H9 (cell line): ENCODE results near the gene MARCHF3. TPM values are rescaled to one million over a fixed set of nuclear protein-coding genes. Genes with fewer than 3 reads are reported as not detected.

Experiments used
- DNase-seq: peaks from one replicate; pipeline ENCODE4 v3.0.0-alpha.2; 2017
- H2AFZ ChIP-seq: one replicate; pipeline ENCODE4 v1.6.1; 2013; ENCODE audit warnings: mild to moderate bottlenecking, low read length, control low read depth, moderate library complexity
- H2AK5ac ChIP-seq: 2 replicates; pipeline ENCODE4 v1.6.1; 2013; ENCODE audit warnings: low read length, control low read depth, mixed read lengths; ENCODE audit not compliant: insufficient read length
- H2BK120ac ChIP-seq: one replicate; pipeline ENCODE4 v1.6.1; 2013; ENCODE audit warnings: low read depth, mild to moderate bottlenecking, low read length, control low read depth, inconsistent platforms; ENCODE audit not compliant: poor library complexity, severe bottlenecking
- H2BK12ac ChIP-seq: 2 replicates; pipeline ENCODE4 v1.6.1; 2013; ENCODE audit warnings: low read length, control low read depth, mixed read lengths, low read depth; ENCODE audit not compliant: insufficient read length
- H2BK15ac ChIP-seq: 2 replicates; pipeline ENCODE4 v1.6.1; 2013; ENCODE audit warnings: low read depth, low read length, control low read depth
- H2BK20ac ChIP-seq: one replicate; pipeline ENCODE4 v1.6.1; 2013; ENCODE audit warnings: low read depth, mild to moderate bottlenecking, low read length, control low read depth, inconsistent platforms; ENCODE audit not compliant: poor library complexity, severe bottlenecking
- H2BK5ac ChIP-seq: 2 replicates; pipeline ENCODE4 v1.6.1; 2013; ENCODE audit warnings: low read length, control low read depth, mixed read lengths; ENCODE audit not compliant: insufficient read length
- H3K14ac ChIP-seq: 2 replicates; pipeline ENCODE4 v1.6.1; 2013; ENCODE audit warnings: low read length, control low read depth; ENCODE audit not compliant: insufficient read depth
- H3K18ac ChIP-seq: 2 replicates; pipeline ENCODE4 v1.6.1; 2013; ENCODE audit warnings: low read depth, mild to moderate bottlenecking, mixed read lengths, low read length, control low read depth; ENCODE audit not compliant: insufficient read length
- H3K23ac ChIP-seq: 2 replicates; pipeline ENCODE4 v1.6.1; 2013; ENCODE audit warnings: low read length, control low read depth, mixed read lengths, low read depth; ENCODE audit not compliant: insufficient read length
- H3K23me2 ChIP-seq: 2 replicates; pipeline ENCODE4 v1.6.1; 2013; ENCODE audit warnings: low read depth, mild to moderate bottlenecking, mixed read lengths, low read length, control low read depth; ENCODE audit not compliant: insufficient read length, poor library complexity, severe bottlenecking
- H3K27ac ChIP-seq: 2 replicates; pipeline ENCODE4 v1.5.1; 2013; ENCODE audit warnings: low read length, control low read depth, mixed read lengths, low read depth; ENCODE audit not compliant: insufficient read length
- H3K27me3 ChIP-seq: 2 replicates; pipeline ENCODE4 v1.6.1; 2013; ENCODE audit warnings: low read length, control low read depth, inconsistent platforms; ENCODE audit not compliant: insufficient read depth
- H3K4ac ChIP-seq: 2 replicates; pipeline ENCODE4 v1.6.1; 2013; ENCODE audit warnings: low read depth, mild to moderate bottlenecking, control low read depth, inconsistent platforms, low read length, moderate library complexity
- H3K4me1 ChIP-seq: 2 replicates; pipeline ENCODE4 v1.6.1; 2013; ENCODE audit warnings: low read length, control low read depth, inconsistent platforms; ENCODE audit not compliant: insufficient read depth
- H3K4me2 ChIP-seq: 2 replicates; pipeline ENCODE4 v1.6.1; 2013; ENCODE audit warnings: low read length, control low read depth, mixed read lengths; ENCODE audit not compliant: insufficient read length, insufficient read depth
- H3K56ac ChIP-seq: 2 replicates; pipeline ENCODE4 v1.6.1; 2013; ENCODE audit warnings: low read depth, mild to moderate bottlenecking, mixed read lengths, low read length, control low read depth; ENCODE audit not compliant: insufficient read length
- H3K79me1 ChIP-seq: 2 replicates; pipeline ENCODE4 v1.6.1; 2013; ENCODE audit warnings: low read depth, mild to moderate bottlenecking, moderate library complexity, low read length, control low read depth, inconsistent platforms; ENCODE audit not compliant: insufficient read depth, poor library complexity, severe bottlenecking
- H3K79me2 ChIP-seq: 2 replicates; pipeline ENCODE4 v1.6.1; 2013; ENCODE audit warnings: low read length, control low read depth, inconsistent platforms; ENCODE audit not compliant: insufficient read depth
- H3K9ac ChIP-seq: 2 replicates; pipeline ENCODE4 v1.6.1; 2013; ENCODE audit warnings: low read length, control low read depth, mixed read lengths; ENCODE audit not compliant: insufficient read length; ENCODE audit errors: extremely low read depth
- H3K9me3 ChIP-seq: one replicate; pipeline ENCODE4 v1.6.1; 2013; ENCODE audit warnings: low read depth, low read length, inconsistent platforms; ENCODE audit not compliant: control insufficient read depth
- H3T11ph ChIP-seq: one replicate; pipeline ENCODE4 v1.6.1; 2013; ENCODE audit warnings: mild to moderate bottlenecking, low read length, control low read depth, inconsistent platforms
- H4K20me1 ChIP-seq: one replicate; pipeline ENCODE4 v1.6.1; 2013; ENCODE audit not compliant: control insufficient read depth, insufficient read length, insufficient read depth
- H4K5ac ChIP-seq: 2 replicates; pipeline ENCODE4 v1.6.1; 2013; ENCODE audit warnings: low read depth, mild to moderate bottlenecking, mixed read lengths, low read length, control low read depth; ENCODE audit not compliant: insufficient read length
- H4K8ac ChIP-seq: replicated peaks from 2 replicates; pipeline ENCODE4 v1.6.1; 2013; ENCODE audit warnings: low read length, control low read depth, mixed read lengths, low read depth; ENCODE audit not compliant: insufficient read length
- H4K91ac ChIP-seq: 2 replicates; pipeline ENCODE4 v1.6.1; 2013; ENCODE audit warnings: low read depth, mild to moderate bottlenecking, moderate library complexity, mixed read lengths, low read length, control low read depth; ENCODE audit not compliant: insufficient read length
- H3K27ac Mint-ChIP-seq, 3 experiments: 2 replicates in 2 of 3; 3 replicates in 1 of 3; pipeline ENCODE4 v1.8.0; 2020 to 2021; ENCODE audit warnings: mixed read lengths in 3 of 3, mild to moderate bottlenecking in 1 of 3, moderate library complexity in 1 of 3
- H3K27me3 Mint-ChIP-seq: 2 replicates; pipeline ENCODE4 v1.8.0; 2021; ENCODE audit warnings: low read depth, mild to moderate bottlenecking, moderate library complexity, mixed read lengths
- H3K36me3 Mint-ChIP-seq, 3 experiments: 2 replicates in 2 of 3; 3 replicates in 1 of 3; pipeline ENCODE4 v1.8.0; 2020 to 2021; ENCODE audit warnings: low read depth in 3 of 3, mixed read lengths in 3 of 3; ENCODE audit not compliant: insufficient read depth in 1 of 3
- H3K4me1 Mint-ChIP-seq, 2 experiments: 2 replicates each; pipeline ENCODE4 v1.8.0; 2020; ENCODE audit warnings: mixed read lengths in 2 of 2
- H3K4me3 Mint-ChIP-seq, 2 experiments: 2 replicates in 1 of 2; 3 replicates in 1 of 2; pipeline ENCODE4 v1.8.0; 2020 to 2021; ENCODE audit warnings: mild to moderate bottlenecking in 2 of 2, mixed read lengths in 2 of 2, moderate library complexity in 1 of 2
- H3K9me3 Mint-ChIP-seq, 2 experiments: 2 replicates in 1 of 2; 3 replicates in 1 of 2; pipeline ENCODE4 v1.8.0; 2020; ENCODE audit warnings: mild to moderate bottlenecking in 2 of 2, mixed read lengths in 2 of 2, moderate library complexity in 1 of 2
- WGBS: extraction: QIAGEN DNeasy Blood & Tissue Kit; methylation state at CpG from one replicate; pipeline ENCODE4 v1.1.7; 2013; ENCODE audit warnings: missing lambda C conversion rate, low lambda C conversion rate, mixed read lengths; ENCODE audit not compliant: insufficient read length; ENCODE audit errors: extremely low coverage; 5-methylcytosine and 5-hydroxymethylcytosine counted together
- total RNA-seq: library from RNA; stranded (reverse); gene quantifications from 2 replicates; pipeline ENCODE4 v1.2.1, GENCODE V29; 2021
- TF ChIP-seq, protein P1 (sequence below): fragments of 200-600 bp; sonication (generic); conservative IDR thresholded peaks from 3 replicates; pipeline ENCODE4 v1.8.0; 2021; ENCODE audit warnings: antibody characterized with exemption, mild to moderate bottlenecking

The MARCHF3 gene
- total RNA-seq, 1 experiment from 2014 or later: 17.7 TPM

GRCh38 chr5:126983874-126984266, 46.5 kb downstream of the MARCHF3 start:
- no peak overlapping the region for H3T11ph ChIP-seq
- H3K4me2 ChIP-seq: no peak overlapping the region
- no peak overlapping the region for H3K23ac ChIP-seq
- H3K14ac ChIP-seq: no peak overlapping the region
- Mint-ChIP-seq H3K4me1 (peaks cover 19 to 23% of the 10 kb centered on the region in 2 experiments), H3K4me3 (no peak overlapping the region), H3K36me3 (peaks cover 0 to 8% (median 3%) of the 10 kb centered on the region in 3 experiments; a peak in 2 of 7 replicates), H3K27me3 (no peaks in the 10 kb centered on the region), H3K27ac (no peak overlapping the region), H3K9me3 (peaks cover 0 to 3% of the 10 kb centered on the region in 2 experiments; a peak in 2 of 5 replicates)
- H3K4me1 ChIP-seq: peaks cover 2% of the 10 kb centered on the region; the same call in 1 of the 2 replicates
- no peaks in the 10 kb centered on the region for H3K79me2 ChIP-seq
- H3K23me2 ChIP-seq: no peaks in the 10 kb centered on the region
- H2BK12ac ChIP-seq: no peak overlapping the region
- H3K18ac ChIP-seq: no peak overlapping the region
- no peak overlapping the region for H2AFZ ChIP-seq
- no peak for DNase-seq
- no peaks in the 10 kb centered on the region for H3K27me3 ChIP-seq
- H4K8ac ChIP-seq: no peak overlapping the region
- no peak overlapping the region for H3K27ac ChIP-seq
- no peak overlapping the region for H2BK120ac ChIP-seq
- no peak overlapping the region for H4K91ac ChIP-seq
- H3K9ac ChIP-seq: no peak overlapping the region
- H3K9me3 ChIP-seq: no peaks in the 10 kb centered on the region
- no peaks in the 10 kb centered on the region for H3K79me1 ChIP-seq
- no peak overlapping the region for H3K56ac ChIP-seq
- no peak overlapping the region for H4K5ac ChIP-seq
- no peak overlapping the region for H2BK20ac ChIP-seq
- H2BK5ac ChIP-seq: no peak overlapping the region
- no peak overlapping the region for H2AK5ac ChIP-seq
- H3K4ac ChIP-seq: no peak overlapping the region
- TF ChIP-seq, protein P1, sequence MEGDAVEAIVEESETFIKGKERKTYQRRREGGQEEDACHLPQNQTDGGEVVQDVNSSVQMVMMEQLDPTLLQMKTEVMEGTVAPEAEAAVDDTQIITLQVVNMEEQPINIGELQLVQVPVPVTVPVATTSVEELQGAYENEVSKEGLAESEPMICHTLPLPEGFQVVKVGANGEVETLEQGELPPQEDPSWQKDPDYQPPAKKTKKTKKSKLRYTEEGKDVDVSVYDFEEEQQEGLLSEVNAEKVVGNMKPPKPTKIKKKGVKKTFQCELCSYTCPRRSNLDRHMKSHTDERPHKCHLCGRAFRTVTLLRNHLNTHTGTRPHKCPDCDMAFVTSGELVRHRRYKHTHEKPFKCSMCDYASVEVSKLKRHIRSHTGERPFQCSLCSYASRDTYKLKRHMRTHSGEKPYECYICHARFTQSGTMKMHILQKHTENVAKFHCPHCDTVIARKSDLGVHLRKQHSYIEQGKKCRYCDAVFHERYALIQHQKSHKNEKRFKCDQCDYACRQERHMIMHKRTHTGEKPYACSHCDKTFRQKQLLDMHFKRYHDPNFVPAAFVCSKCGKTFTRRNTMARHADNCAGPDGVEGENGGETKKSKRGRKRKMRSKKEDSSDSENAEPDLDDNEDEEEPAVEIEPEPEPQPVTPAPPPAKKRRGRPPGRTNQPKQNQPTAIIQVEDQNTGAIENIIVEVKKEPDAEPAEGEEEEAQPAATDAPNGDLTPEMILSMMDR: no peak
- H4K20me1 ChIP-seq: no peaks in the 10 kb centered on the region
- no CpG with 5 or more reads among the region's 2 CpGs for WGBS
- H2BK15ac ChIP-seq: no peak overlapping the region
